Lung microvascular endothelial cell (primary cell): Measurements from ENCODE around the gene DRD2. TPM values are rescaled to one million over a fixed set of nuclear protein-coding genes. Genes with fewer than 3 reads are reported as not detected.

Experiments
- DNase-seq, 2 donors: peaks; one replicate each; pipeline versions ENCODE4 v3.0.0 to v3.0.0-alpha.2; 2010; ENCODE audit warnings: low read depth in 2 of 2
- total RNA-seq: library from RNA; depleted of rRNA; stranded (reverse); fragments of >200 nt; gene quantifications from 2 replicates; pipeline ENCODE4 v1.2.1, GENCODE V29; 2014

DRD2 gene
- total RNA-seq, 1 donor from 2014 or later = not detected

GRCh38 chr11:113373306-113373705 lies 101.9 kb downstream of the DRD2 start:
- peak in 1 of 2 donors; percentile 34 for DNase-seq

DNA sequence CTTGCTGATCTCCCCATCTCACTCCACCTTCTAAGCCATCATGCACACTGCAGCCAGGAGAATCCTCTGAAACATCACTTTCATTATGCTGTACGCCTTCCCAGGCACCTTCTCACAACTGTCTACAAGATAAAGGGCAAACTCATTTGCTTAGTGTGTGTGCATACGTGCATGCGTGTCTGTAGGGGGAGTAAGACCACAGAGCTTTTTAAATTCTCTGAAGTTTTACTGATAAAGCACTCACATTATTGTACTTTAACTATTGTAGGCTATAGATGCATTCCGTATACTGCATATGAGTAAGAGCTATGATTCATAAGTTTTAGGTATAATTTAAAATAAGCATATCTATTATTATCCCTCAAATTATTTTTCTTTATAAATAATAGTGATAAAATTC lies 102.9 kb downstream of the DRD2 start:
- DNase-seq = no peak

- no peak for DNase-seq
These were observed 104.6 kb downstream of the DRD2 start for GRCh38 chr11:113370634-113371033.

DNA sequence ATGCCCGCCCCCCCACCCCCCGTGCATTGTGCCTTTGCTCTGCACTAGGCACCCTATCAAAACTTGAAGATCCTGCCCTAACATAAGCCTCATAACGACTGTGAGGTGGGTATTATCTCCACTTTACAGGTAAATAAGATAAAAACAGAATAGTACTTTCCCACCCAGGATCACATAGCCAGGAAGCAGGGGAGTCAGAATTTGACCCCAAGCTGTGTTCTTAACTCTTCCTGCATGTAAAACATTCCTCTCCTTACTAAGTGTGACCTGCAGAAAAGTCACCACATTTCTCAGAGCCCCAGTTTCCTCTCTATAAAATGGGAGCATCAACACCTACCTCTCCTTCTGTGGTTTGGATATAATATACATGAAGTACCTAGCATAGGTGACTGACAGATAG lies 105.8 kb downstream of the DRD2 start:
- no peak for DNase-seq

DNA sequence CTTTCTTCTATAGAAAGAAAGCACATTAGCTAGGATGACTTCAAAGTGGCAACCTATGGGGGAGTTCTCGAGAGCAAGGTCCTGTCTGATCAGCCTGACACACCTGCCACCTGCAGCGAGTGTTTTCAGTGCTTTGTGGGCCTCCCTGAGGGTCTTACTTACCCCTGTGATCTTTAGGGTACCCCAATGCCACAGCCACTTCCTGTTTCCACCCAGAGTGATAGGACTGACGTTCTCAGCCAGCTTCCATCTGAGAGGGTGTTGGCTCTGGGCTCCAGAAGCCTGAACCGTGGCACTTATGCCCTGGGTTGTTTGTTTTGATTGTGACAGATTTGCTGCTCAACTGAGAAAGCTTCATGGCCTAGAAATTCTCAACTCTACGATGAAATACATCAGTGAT lies 109.3 kb downstream of the DRD2 start:
- DNase-seq = no peak

- no peak for DNase-seq
These were observed 111.1 kb downstream of the DRD2 start for GRCh38 chr11:113363996-113364641.

- DNase-seq = no peak
These were observed 111.8 kb downstream of the DRD2 start for GRCh38 chr11:113363406-113363805.

Other genes starting within 250 kb of the DRD2 start
- 1.6 and 2.6 TPM in 2 replicates for gene TTC12, start 160.8 kb downstream of the DRD2 start, total RNA-seq
- not detected in 2 replicates for gene ANKK1, start 87.6 kb downstream of the DRD2 start, total RNA-seq
- under 0.01 and 0.20 TPM in 2 replicates for gene TMPRSS5, start 230.9 kb upstream of the DRD2 start, total RNA-seq